Measurements from ENCODE around the gene SEMA7A.

DNA sequence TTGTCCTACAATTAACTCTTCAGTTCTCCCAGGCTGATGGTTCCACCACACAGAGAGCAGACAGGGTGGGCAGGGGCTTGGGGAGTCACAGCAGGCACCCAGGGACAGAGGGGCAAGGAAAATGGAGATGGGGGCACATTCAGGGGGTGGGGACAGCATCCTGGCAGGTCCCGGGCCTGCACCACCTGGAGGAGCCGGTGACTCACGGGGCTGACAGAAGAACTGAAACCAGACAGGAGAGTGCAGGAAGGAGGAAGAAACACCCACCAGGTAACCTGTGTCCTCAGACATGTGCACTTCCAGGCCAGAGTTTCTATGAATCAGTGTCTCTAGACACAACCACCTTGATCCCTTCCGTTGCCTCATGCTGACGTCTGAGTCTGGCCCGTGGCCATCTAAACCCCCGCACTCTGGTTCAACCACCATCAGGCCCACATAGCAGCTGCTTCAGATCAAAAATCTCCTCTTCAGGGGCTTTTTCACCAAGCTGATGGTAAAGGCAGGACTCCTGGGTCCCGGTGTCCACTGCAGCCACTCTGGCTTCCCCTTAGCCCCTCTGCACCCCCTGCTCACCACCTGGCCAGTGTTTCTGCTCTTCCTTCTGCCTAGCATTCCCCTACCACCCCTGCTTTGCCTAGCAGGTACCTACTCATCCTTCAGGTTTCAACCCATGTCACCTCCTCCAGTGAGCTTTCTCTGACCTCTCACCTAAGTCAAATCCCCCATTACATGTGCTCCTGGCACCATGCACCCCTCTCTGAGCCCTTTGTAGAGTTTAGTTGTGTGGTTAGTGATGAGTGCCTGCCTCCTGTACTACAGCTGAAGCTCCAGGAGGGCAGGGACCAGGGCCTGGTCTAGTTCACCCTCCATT is 49.8 kb downstream of the SEMA7A start:
- TF ChIP-seq, protein P1, sequence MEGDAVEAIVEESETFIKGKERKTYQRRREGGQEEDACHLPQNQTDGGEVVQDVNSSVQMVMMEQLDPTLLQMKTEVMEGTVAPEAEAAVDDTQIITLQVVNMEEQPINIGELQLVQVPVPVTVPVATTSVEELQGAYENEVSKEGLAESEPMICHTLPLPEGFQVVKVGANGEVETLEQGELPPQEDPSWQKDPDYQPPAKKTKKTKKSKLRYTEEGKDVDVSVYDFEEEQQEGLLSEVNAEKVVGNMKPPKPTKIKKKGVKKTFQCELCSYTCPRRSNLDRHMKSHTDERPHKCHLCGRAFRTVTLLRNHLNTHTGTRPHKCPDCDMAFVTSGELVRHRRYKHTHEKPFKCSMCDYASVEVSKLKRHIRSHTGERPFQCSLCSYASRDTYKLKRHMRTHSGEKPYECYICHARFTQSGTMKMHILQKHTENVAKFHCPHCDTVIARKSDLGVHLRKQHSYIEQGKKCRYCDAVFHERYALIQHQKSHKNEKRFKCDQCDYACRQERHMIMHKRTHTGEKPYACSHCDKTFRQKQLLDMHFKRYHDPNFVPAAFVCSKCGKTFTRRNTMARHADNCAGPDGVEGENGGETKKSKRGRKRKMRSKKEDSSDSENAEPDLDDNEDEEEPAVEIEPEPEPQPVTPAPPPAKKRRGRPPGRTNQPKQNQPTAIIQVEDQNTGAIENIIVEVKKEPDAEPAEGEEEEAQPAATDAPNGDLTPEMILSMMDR (conservative IDR thresholded peaks at IDR 0.05) = no peak
- TF ChIP-seq ZFX (IDR thresholded peaks at IDR 0.05) = no peak

Measured in C4-2B (cell line).